HCT116 (cell line): ENCODE results near the gene BMP5. TPM values are rescaled to one million over a fixed set of nuclear protein-coding genes. Genes with fewer than 3 reads are reported as not detected.

ENCODE experiments used
- ATAC-seq: fragments of 200-7000 bp; cut with Tn5 transposase; 2 replicates; pipeline ENCODE4 v1.9.1; 2020; ENCODE audit warnings: mild to moderate bottlenecking, moderate library complexity
- BruUV-seq: library from RNA; stranded (reverse); fragments of 400-500 nt; replicated peaks from 2 replicates; lab custom pipeline; 2021; lab: Mats Ljungman, UMichigan
- CTCF ChIA-PET: fragments of 300-600 bp; sonication (Branson Sonifier 250); formaldehyde crosslinking; loops from one replicate; lab custom pipeline; 2021; ENCODE audit warnings: antibody characterized with exemption; lab: Charles Lee
- POLR2A ChIA-PET: fragments of 300-600, 350-600 bp; sonication (Branson Sonifier 250); formaldehyde crosslinking; loops from one replicate; lab custom pipeline; 2021; ENCODE audit warnings: antibody characterized with exemption; lab: Charles Lee
- RAD21 ChIA-PET, 2 experiments: fragments of 300-600 bp; sonication (Branson Sonifier 250); formaldehyde crosslinking; loops; one replicate each; lab custom pipeline; 2023; ENCODE audit warnings: low total read pairs in 2 of 2; ENCODE audit not compliant: uncharacterized antibody in 2 of 2, unreplicated experiment in 2 of 2, low non-redundant PET in 1 of 2; lab: Charles Lee
- DNase-seq: peaks from one replicate; pipeline ENCODE4 v3.0.0-alpha.2; 2010; ENCODE audit warnings: low read depth, low spot score
- H2AFZ ChIP-seq: fragments of 200-600 bp; shearing (Covaris generic), sonication (generic); 2 replicates; pipeline ENCODE4 v1.6.1; 2017; ENCODE audit warnings: low read depth, mixed run types, mixed read lengths, antibody characterized with exemption, low read length; ENCODE audit not compliant: poor library complexity, severe bottlenecking
- H3K27ac ChIP-seq: 2 replicates; pipeline ENCODE4 v1.5.1; 2012; ENCODE audit warnings: low read depth, low read length
- H3K27me3 ChIP-seq: fragments of 200-600 bp; sonication (generic); 2 replicates; pipeline ENCODE4 v1.6.1; 2016; ENCODE audit warnings: mixed run types, low read length, mixed read lengths; ENCODE audit not compliant: insufficient read depth
- H3K36me3 ChIP-seq, 2 experiments: fragments of 200-500 bp in 1 of 2; fragments of 200-600 bp in 1 of 2; sonication (Bioruptor generic) in 1 of 2; sonication (generic) in 1 of 2; 2 replicates each; pipeline versions ENCODE4 v1.5.1 to v1.6.1; 2014 to 2016; ENCODE audit warnings: low read length in 2 of 2, inconsistent platforms in 1 of 2, mixed read lengths in 1 of 2, mixed run types in 1 of 2; ENCODE audit not compliant: insufficient read depth in 2 of 2, control insufficient read depth in 1 of 2
- H3K4me1 ChIP-seq, 2 experiments: fragments of 200-600 bp in 1 of 2; sonication (generic) in 1 of 2; 2 replicates each; pipeline versions ENCODE4 v1.5.1 to v1.6.1; 2012 to 2017; ENCODE audit warnings: low read length in 2 of 2, inconsistent platforms in 1 of 2, mild to moderate bottlenecking in 1 of 2, mixed read lengths in 1 of 2, mixed run types in 1 of 2, moderate library complexity in 1 of 2; ENCODE audit not compliant: insufficient read depth in 2 of 2, control insufficient read depth in 1 of 2
- H3K4me2 ChIP-seq: fragments of 200-600 bp; sonication (generic); 2 replicates; pipeline ENCODE4 v1.6.1; 2017; ENCODE audit warnings: mixed run types, low read length, mixed read lengths
- H3K4me3 ChIP-seq, 2 experiments: fragments of 200-600 bp in 1 of 2; sonication (generic) in 1 of 2; replicated peaks in 1 of 2; 2 replicates each; pipeline ENCODE4 v1.5.1; 2011 to 2016; ENCODE audit warnings: low read length in 2 of 2, control low read depth in 1 of 2, low read depth in 1 of 2, mild to moderate bottlenecking in 1 of 2, mixed read lengths in 1 of 2, mixed run types in 1 of 2
- H3K79me2 ChIP-seq: fragments of 200-600 bp; sonication (generic); 2 replicates; pipeline ENCODE4 v1.6.1; 2017; ENCODE audit warnings: mild to moderate bottlenecking, mixed run types, low read length, moderate library complexity, mixed read lengths; ENCODE audit not compliant: insufficient read depth
- H3K9ac ChIP-seq: fragments of 200-600 bp; sonication (generic); 2 replicates; pipeline ENCODE4 v1.6.1; 2016; ENCODE audit warnings: low read length, mixed read lengths
- H3K9me2 ChIP-seq: fragments of 200-600 bp; sonication (generic), shearing (Covaris generic); 2 replicates; pipeline ENCODE4 v1.6.1; 2017; ENCODE audit warnings: mixed run types, mild to moderate bottlenecking, moderate library complexity; ENCODE audit not compliant: insufficient read depth
- H3K9me3 ChIP-seq, 2 experiments: fragments of 200-500 bp in 1 of 2; fragments of 200-600 bp in 1 of 2; sonication (Bioruptor generic) in 1 of 2; sonication (generic) in 1 of 2; 2 replicates each; pipeline ENCODE4 v1.6.1; 2014 to 2017; ENCODE audit warnings: low read length in 2 of 2, mixed read lengths in 2 of 2, inconsistent platforms in 1 of 2, low read depth in 1 of 2, mild to moderate bottlenecking in 1 of 2, mixed run types in 1 of 2, moderate library complexity in 1 of 2; ENCODE audit not compliant: control insufficient read depth in 1 of 2, insufficient read depth in 1 of 2
- H4K20me1 ChIP-seq: fragments of 200-600 bp; sonication (generic), shearing (Covaris generic); 2 replicates; pipeline ENCODE4 v1.6.1; 2017; ENCODE audit warnings: mixed run types, mild to moderate bottlenecking, moderate library complexity; ENCODE audit not compliant: insufficient read depth
- CBX3 ChIP-seq: IDR thresholded peaks from 2 replicates; pipeline ENCODE4 v1.6.1; 2012; ENCODE audit warnings: low read depth
- CEBPB ChIP-seq: IDR thresholded peaks from 2 replicates; pipeline ENCODE4 v1.6.1; 2012; ENCODE audit warnings: low read depth
- EGR1 ChIP-seq: IDR thresholded peaks from 2 replicates; pipeline ENCODE4 v1.6.1; 2012; ENCODE audit warnings: low read depth
- ELF1 ChIP-seq: IDR thresholded peaks from 2 replicates; pipeline ENCODE4 v1.6.1; 2012; ENCODE audit warnings: low read depth, borderline replicate concordance
- EZH2 ChIP-seq: fragments of 200-600 bp; sonication (generic); IDR thresholded peaks from 2 replicates; pipeline ENCODE4 v1.6.1; 2017; ENCODE audit warnings: antibody characterized with exemption, mixed run types
- EZH2phosphoT487 ChIP-seq: fragments of 200-600 bp; IDR thresholded peaks from 2 replicates; pipeline ENCODE4 v1.6.1; 2018; ENCODE audit warnings: antibody characterized with exemption, borderline replicate concordance
- JUND ChIP-seq: IDR thresholded peaks from 2 replicates; pipeline ENCODE4 v1.6.1; 2012
- TCF7L2 ChIP-seq: IDR thresholded peaks from 2 replicates; pipeline ENCODE4 v1.7.0; 2011; ENCODE audit warnings: borderline replicate concordance, inconsistent platforms; ENCODE audit not compliant: insufficient read depth, insufficient read length; ENCODE audit errors: extremely low read depth
- ZFX ChIP-seq: fragments of 450-650 bp; IDR thresholded peaks from 2 replicates; pipeline ENCODE4 v1.6.1; 2017
- ZNF274 ChIP-seq: fragments of 200-500 bp; sonication (Bioruptor generic); IDR thresholded peaks from 2 replicates; pipeline ENCODE4 v1.6.1; 2014; ENCODE audit warnings: mild to moderate bottlenecking, low read depth, low read length, inconsistent platforms
- intact Hi-C: fragments of 100-400 bp; cut with micrococcal nuclease; formaldehyde crosslinking; loops from 2 replicates; pipeline ENCODE4 v1.10.0; 2022
- total RNA-seq: library from RNA; stranded (reverse); gene quantifications from one replicate; pipeline ENCODE4 v1.2.1, GENCODE V29; 2021; ENCODE audit not compliant: unreplicated experiment
- TF ChIP-seq, protein P1 (sequence below), 3 experiments: fragments of 200-600 bp in 1 of 3; sonication (generic) in 1 of 3; IDR thresholded peaks in 2 of 3; conservative IDR thresholded peaks in 1 of 3; 2 replicates each; pipeline ENCODE4 v1.5.1; 2012 to 2017; ENCODE audit warnings: low read depth in 2 of 3, low read length in 2 of 3, antibody characterized with exemption in 1 of 3, borderline replicate concordance in 1 of 3, control low read depth in 1 of 3, mild to moderate bottlenecking in 1 of 3, mixed read lengths in 1 of 3, mixed run types in 1 of 3, moderate library complexity in 1 of 3; ENCODE audit not compliant: insufficient read depth in 1 of 3
- TF ChIP-seq, protein P2 (sequence below): IDR thresholded peaks from 2 replicates; pipeline ENCODE4 v1.6.1; 2011; ENCODE audit warnings: mild to moderate bottlenecking, low read length, moderate library complexity; ENCODE audit not compliant: insufficient replicate concordance; ENCODE audit errors: extremely low read depth
- TF ChIP-seq, protein P3 (sequence below): IDR thresholded peaks from 2 replicates; pipeline ENCODE4 v1.6.1; 2012
- TF ChIP-seq, protein P4 (sequence below): IDR thresholded peaks from 2 replicates; pipeline ENCODE4 v1.6.1; 2012; ENCODE audit warnings: low read depth

The BMP5 gene
- total RNA-seq, 1 experiment from 2014 or later, result not detected

DNA sequence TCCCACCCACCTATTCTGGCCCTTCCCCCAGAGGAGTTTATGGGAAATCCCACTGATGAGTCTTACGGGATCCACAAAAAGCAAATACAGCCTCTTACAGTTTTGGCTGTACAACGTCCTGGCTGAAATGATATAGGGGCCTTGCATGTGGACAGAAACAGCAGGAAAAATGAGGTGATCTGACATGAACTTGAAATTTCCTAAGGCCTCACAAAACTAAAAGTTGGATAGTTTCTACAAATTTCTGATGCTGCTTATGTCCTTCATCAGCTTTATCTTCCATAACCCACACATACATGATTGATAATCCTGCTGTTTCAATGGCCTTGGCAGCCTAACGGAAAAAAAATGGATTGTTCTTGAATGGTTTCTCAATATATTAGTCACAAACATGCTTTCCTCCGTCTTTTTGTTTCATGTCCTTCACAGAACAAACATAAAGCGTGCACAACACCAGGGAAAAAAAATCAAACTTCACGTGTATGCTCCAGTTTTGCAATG, 118.8 kb downstream of the BMP5 start (continued):
- TF ChIP-seq, protein P1, sequence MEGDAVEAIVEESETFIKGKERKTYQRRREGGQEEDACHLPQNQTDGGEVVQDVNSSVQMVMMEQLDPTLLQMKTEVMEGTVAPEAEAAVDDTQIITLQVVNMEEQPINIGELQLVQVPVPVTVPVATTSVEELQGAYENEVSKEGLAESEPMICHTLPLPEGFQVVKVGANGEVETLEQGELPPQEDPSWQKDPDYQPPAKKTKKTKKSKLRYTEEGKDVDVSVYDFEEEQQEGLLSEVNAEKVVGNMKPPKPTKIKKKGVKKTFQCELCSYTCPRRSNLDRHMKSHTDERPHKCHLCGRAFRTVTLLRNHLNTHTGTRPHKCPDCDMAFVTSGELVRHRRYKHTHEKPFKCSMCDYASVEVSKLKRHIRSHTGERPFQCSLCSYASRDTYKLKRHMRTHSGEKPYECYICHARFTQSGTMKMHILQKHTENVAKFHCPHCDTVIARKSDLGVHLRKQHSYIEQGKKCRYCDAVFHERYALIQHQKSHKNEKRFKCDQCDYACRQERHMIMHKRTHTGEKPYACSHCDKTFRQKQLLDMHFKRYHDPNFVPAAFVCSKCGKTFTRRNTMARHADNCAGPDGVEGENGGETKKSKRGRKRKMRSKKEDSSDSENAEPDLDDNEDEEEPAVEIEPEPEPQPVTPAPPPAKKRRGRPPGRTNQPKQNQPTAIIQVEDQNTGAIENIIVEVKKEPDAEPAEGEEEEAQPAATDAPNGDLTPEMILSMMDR (IDR thresholded peaks at IDR 0.05 in 2 of 3, conservative IDR thresholded peaks at IDR 0.05 in 1 of 3; ENCODE audit: borderline replicate concordance in 1 of 3, insufficient read depth in 1 of 3, low read depth in 2 of 3, low read length in 2 of 3), result no peak

DNA sequence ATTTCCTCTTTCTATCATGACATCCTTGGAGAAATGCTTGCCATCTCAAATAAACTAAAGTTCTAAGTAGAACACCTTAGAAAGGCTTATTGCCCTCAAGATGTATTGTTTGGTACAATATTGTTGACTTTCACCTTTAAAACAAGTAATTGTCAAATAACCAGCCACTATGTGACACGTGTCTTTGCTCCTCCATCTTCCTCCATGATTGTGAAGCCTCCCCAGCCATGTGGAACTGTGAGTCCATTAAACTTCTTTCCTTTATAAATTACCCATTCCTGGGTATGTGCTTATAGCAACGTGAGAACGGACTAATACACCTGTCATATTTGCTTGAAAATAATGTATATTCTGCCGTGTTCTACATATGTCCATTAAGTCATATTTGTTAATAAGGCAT, 126.5 kb downstream of the BMP5 start:
- H3K9me2 ChIP-seq, result no peaks in the 10 kb centered on the region
- no TSS peak for BruUV-seq
- TF ChIP-seq CEBPB, result no peak
- TF ChIP-seq, protein P1 (IDR thresholded peaks at IDR 0.05 in 2 of 3, conservative IDR thresholded peaks at IDR 0.05 in 1 of 3; ENCODE audit: borderline replicate concordance in 1 of 3, insufficient read depth in 1 of 3, low read depth in 2 of 3, low read length in 2 of 3), result no peak
- no peak for TF ChIP-seq ZFX
- TF ChIP-seq ELF1, result no peak
- TF ChIP-seq EZH2phosphoT487, result no peak
- TF ChIP-seq, protein P2, sequence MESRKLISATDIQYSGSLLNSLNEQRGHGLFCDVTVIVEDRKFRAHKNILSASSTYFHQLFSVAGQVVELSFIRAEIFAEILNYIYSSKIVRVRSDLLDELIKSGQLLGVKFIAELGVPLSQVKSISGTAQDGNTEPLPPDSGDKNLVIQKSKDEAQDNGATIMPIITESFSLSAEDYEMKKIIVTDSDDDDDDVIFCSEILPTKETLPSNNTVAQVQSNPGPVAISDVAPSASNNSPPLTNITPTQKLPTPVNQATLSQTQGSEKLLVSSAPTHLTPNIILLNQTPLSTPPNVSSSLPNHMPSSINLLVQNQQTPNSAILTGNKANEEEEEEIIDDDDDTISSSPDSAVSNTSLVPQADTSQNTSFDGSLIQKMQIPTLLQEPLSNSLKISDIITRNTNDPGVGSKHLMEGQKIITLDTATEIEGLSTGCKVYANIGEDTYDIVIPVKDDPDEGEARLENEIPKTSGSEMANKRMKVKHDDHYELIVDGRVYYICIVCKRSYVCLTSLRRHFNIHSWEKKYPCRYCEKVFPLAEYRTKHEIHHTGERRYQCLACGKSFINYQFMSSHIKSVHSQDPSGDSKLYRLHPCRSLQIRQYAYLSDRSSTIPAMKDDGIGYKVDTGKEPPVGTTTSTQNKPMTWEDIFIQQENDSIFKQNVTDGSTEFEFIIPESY, result no peak
- TF ChIP-seq CBX3, result no peak
- TF ChIP-seq EZH2, result no peak
- TF ChIP-seq JUND, result no peak
- TF ChIP-seq TCF7L2, result no peak
- TF ChIP-seq, protein P3, sequence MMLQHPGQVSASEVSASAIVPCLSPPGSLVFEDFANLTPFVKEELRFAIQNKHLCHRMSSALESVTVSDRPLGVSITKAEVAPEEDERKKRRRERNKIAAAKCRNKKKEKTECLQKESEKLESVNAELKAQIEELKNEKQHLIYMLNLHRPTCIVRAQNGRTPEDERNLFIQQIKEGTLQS, result no peak
- TF ChIP-seq, protein P4, sequence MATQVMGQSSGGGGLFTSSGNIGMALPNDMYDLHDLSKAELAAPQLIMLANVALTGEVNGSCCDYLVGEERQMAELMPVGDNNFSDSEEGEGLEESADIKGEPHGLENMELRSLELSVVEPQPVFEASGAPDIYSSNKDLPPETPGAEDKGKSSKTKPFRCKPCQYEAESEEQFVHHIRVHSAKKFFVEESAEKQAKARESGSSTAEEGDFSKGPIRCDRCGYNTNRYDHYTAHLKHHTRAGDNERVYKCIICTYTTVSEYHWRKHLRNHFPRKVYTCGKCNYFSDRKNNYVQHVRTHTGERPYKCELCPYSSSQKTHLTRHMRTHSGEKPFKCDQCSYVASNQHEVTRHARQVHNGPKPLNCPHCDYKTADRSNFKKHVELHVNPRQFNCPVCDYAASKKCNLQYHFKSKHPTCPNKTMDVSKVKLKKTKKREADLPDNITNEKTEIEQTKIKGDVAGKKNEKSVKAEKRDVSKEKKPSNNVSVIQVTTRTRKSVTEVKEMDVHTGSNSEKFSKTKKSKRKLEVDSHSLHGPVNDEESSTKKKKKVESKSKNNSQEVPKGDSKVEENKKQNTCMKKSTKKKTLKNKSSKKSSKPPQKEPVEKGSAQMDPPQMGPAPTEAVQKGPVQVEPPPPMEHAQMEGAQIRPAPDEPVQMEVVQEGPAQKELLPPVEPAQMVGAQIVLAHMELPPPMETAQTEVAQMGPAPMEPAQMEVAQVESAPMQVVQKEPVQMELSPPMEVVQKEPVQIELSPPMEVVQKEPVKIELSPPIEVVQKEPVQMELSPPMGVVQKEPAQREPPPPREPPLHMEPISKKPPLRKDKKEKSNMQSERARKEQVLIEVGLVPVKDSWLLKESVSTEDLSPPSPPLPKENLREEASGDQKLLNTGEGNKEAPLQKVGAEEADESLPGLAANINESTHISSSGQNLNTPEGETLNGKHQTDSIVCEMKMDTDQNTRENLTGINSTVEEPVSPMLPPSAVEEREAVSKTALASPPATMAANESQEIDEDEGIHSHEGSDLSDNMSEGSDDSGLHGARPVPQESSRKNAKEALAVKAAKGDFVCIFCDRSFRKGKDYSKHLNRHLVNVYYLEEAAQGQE, result no peak
- no peak for TF ChIP-seq EGR1
- TF ChIP-seq ZNF274, result no peak
- H3K4me3 ChIP-seq, result no peak overlapping the region
- ChIA-PET POLR2A (no interaction called here), CTCF (no interaction called here), RAD21 (no interaction called here)
- H3K4me1 ChIP-seq, result no peaks in the 10 kb centered on the region
- H2AFZ ChIP-seq, result no peak overlapping the region
- ATAC-seq (no peak), DNase-seq (no peak)
- no peak overlapping the region for H3K9ac ChIP-seq
- H3K4me2 ChIP-seq, result no peak overlapping the region
- H3K27ac ChIP-seq, result no peak overlapping the region
- H3K36me3 ChIP-seq, result no peaks in the 10 kb centered on the region
- peaks cover 11% of the 10 kb centered on the region for H3K27me3 ChIP-seq
- intact Hi-C loops, result no loop called here
- no peaks in the 10 kb centered on the region for H3K79me2 ChIP-seq
- H3K9me3 ChIP-seq, result no peaks in the 10 kb centered on the region
- no peaks in the 10 kb centered on the region for H4K20me1 ChIP-seq
